Neural progenitor cell (in vitro differentiated cells): Measurements from ENCODE around the gene ZNRD2. TPM values are rescaled to one million over a fixed set of nuclear protein-coding genes. Genes with fewer than 3 reads are reported as not detected.
A peak's percentile ranks its signal among the peaks of the same experiment; 100 is the strongest.

Experiments
- DNase-seq: peaks from one replicate; pipeline ENCODE4 v3.0.0-alpha.2; 2016; ENCODE audit warnings: low spot score
- H2AFZ ChIP-seq: fragments of 200-600 bp; sonication (generic); replicated peaks from 2 replicates; pipeline ENCODE4 v1.6.1; 2016; ENCODE audit warnings: antibody characterized with exemption
- H3F3A ChIP-seq: fragments of 200-600 bp; sonication (generic); 2 replicates; pipeline ENCODE4 v1.6.1; 2016; ENCODE audit warnings: antibody characterized with exemption, low read depth
- H3K27ac ChIP-seq: fragments of 200-600 bp; sonication (generic); 2 replicates; pipeline ENCODE4 v1.5.1; 2016; ENCODE audit warnings: mild to moderate bottlenecking
- H3K27me3 ChIP-seq: fragments of 200-600 bp; sonication (generic); 2 replicates; pipeline ENCODE4 v1.6.1; 2016; ENCODE audit warnings: mild to moderate bottlenecking, moderate library complexity
- H3K36me3 ChIP-seq: fragments of 200-600 bp; sonication (generic); 2 replicates; pipeline ENCODE4 v1.5.1; 2016
- H3K4me1 ChIP-seq: fragments of 200-600 bp; sonication (generic); 2 replicates; pipeline ENCODE4 v1.6.1; 2016; ENCODE audit warnings: mixed run types
- H3K4me2 ChIP-seq: fragments of 200-600 bp; sonication (generic); 2 replicates; pipeline ENCODE4 v1.6.1; 2016
- H3K4me3 ChIP-seq: fragments of 200-600 bp; sonication (generic); 2 replicates; pipeline ENCODE4 v1.5.1; 2016
- H3K79me2 ChIP-seq: fragments of 200-600 bp; sonication (generic); 2 replicates; pipeline ENCODE4 v1.6.1; 2016; ENCODE audit warnings: low read depth
- H3K9ac ChIP-seq: fragments of 200-600 bp; sonication (generic); 2 replicates; pipeline ENCODE4 v1.6.1; 2016
- H3K9me3 ChIP-seq: fragments of 200-600 bp; sonication (generic); 2 replicates; pipeline ENCODE4 v1.5.1; 2016; ENCODE audit warnings: low read depth
- H4K20me1 ChIP-seq: fragments of 200-600 bp; sonication (generic); 2 replicates; pipeline ENCODE4 v1.6.1; 2016; ENCODE audit warnings: low read depth
- H3K27ac Mint-ChIP-seq: 3 replicates; pipeline ENCODE4 v1.8.0; 2021; ENCODE audit warnings: mixed read lengths
- H3K27me3 Mint-ChIP-seq: 2 replicates; pipeline ENCODE4 v1.8.0; 2022; ENCODE audit warnings: low read depth, mild to moderate bottlenecking, inconsistent platforms, moderate library complexity, mixed read lengths; ENCODE audit not compliant: insufficient read depth
- H3K36me3 Mint-ChIP-seq: 3 replicates; pipeline ENCODE4 v1.8.0; 2021; ENCODE audit warnings: mixed read lengths
- H3K4me1 Mint-ChIP-seq: 3 replicates; pipeline ENCODE4 v1.8.0; 2021; ENCODE audit warnings: mixed read lengths
- H3K4me3 Mint-ChIP-seq: 3 replicates; pipeline ENCODE4 v1.8.0; 2021; ENCODE audit warnings: mild to moderate bottlenecking, moderate library complexity, mixed read lengths
- H3K9me3 Mint-ChIP-seq: 3 replicates; pipeline ENCODE4 v1.8.0; 2020; ENCODE audit warnings: mixed read lengths
- CTCF ChIP-seq: fragments of 200-600 bp; sonication (generic); IDR thresholded peaks from 2 replicates; pipeline ENCODE4 v1.5.1; 2017; ENCODE audit warnings: antibody characterized with exemption, mild to moderate bottlenecking
- EZH2 ChIP-seq: fragments of 200-600 bp; sonication (generic); IDR thresholded peaks from 2 replicates; pipeline ENCODE4 v1.6.1; 2017; ENCODE audit warnings: antibody characterized with exemption, mild to moderate bottlenecking, moderate library complexity
- EZH2phosphoT487 ChIP-seq: fragments of 200-600 bp; sonication (generic); IDR thresholded peaks from 2 replicates; pipeline ENCODE4 v1.6.1; 2017; ENCODE audit warnings: antibody characterized with exemption
- total RNA-seq: library from RNA; depleted of rRNA; stranded (reverse); fragments of >200 nt; gene quantifications from 2 replicates; pipeline ENCODE4 v1.2.3, GENCODE V29; 2015; ENCODE audit warnings: low replicate concordance

The ZNRD2 gene
- total RNA-seq, 1 donor from 2014 or later = 15.5 TPM

GRCh38 chr11:65545853-65546216 lies 24.4 kb upstream of the ZNRD2 start:
- H3K4me3 Mint-ChIP-seq = peak overlapping the region; percentile 73
- Histone ChIP-seq H3K9me3 (no peaks in the 10 kb centered on the region), H2AFZ (no peak overlapping the region), H3K79me2 (no peaks in the 10 kb centered on the region), H3K27ac (no peak overlapping the region), H3K4me2 (peak overlapping the region; percentile 81), H4K20me1 (peaks cover 23% of the 10 kb centered on the region), H3K4me3 (peak overlapping the region; percentile 44), H3K36me3 (no peaks in the 10 kb centered on the region), H3F3A (peaks cover 12% of the 10 kb centered on the region), H3K4me1 (peaks cover 4% of the 10 kb centered on the region), H3K9ac (no peak overlapping the region), H3K27me3 (peaks cover 97% of the 10 kb centered on the region)
- H3K36me3 Mint-ChIP-seq = peaks cover 5% of the 10 kb centered on the region
- H3K4me1 Mint-ChIP-seq = peaks cover 25% of the 10 kb centered on the region
- DNase-seq = no peak
- peaks cover 29% of the 10 kb centered on the region for H3K27me3 Mint-ChIP-seq
- no peak for TF ChIP-seq EZH2
- no peak for TF ChIP-seq CTCF
- TF ChIP-seq EZH2phosphoT487 = no peak
- H3K27ac Mint-ChIP-seq = no peak overlapping the region
- H3K9me3 Mint-ChIP-seq = no peaks in the 10 kb centered on the region

GRCh38 chr11:65546217-65546958 lies 23.9 kb upstream of the ZNRD2 start:
- no peaks in the 10 kb centered on the region for H3K36me3 ChIP-seq

GRCh38 chr11:65547446-65548125 lies 22.7 kb upstream of the ZNRD2 start:
- Histone ChIP-seq H3K4me1 (peaks cover 4% of the 10 kb centered on the region), H3K9ac (no peak overlapping the region), H3K27ac (no peak overlapping the region), H2AFZ (no peak overlapping the region), H4K20me1 (peaks cover 35% of the 10 kb centered on the region), H3K9me3 (no peaks in the 10 kb centered on the region), H3K27me3 (peaks cover 98% of the 10 kb centered on the region), H3K4me3 (no peak overlapping the region), H3K4me2 (no peak overlapping the region), H3K36me3 (no peaks in the 10 kb centered on the region), H3K79me2 (no peaks in the 10 kb centered on the region), H3F3A (peaks cover 29% of the 10 kb centered on the region)
- Mint-ChIP-seq H3K4me1 (peaks cover 35% of the 10 kb centered on the region), H3K36me3 (peaks cover 9% of the 10 kb centered on the region), H3K4me3 (peak overlapping the region; percentile 61), H3K27me3 (peaks cover 32% of the 10 kb centered on the region), H3K9me3 (no peaks in the 10 kb centered on the region), H3K27ac (no peak overlapping the region)
- peak; percentile 36 for TF ChIP-seq EZH2phosphoT487
- peak; percentile 67 for TF ChIP-seq EZH2
- peak; percentile 45 for TF ChIP-seq CTCF
- no peak for DNase-seq

More at GRCh38 chr11:65546217-65546958, 23.9 kb upstream of the ZNRD2 start:
- Histone ChIP-seq H4K20me1 (peaks cover 26% of the 10 kb centered on the region), H3K9ac (no peak overlapping the region), H3K27ac (no peak overlapping the region), H3F3A (peaks cover 17% of the 10 kb centered on the region), H3K9me3 (no peaks in the 10 kb centered on the region), H3K79me2 (no peaks in the 10 kb centered on the region), H3K4me3 (peak overlapping the region; percentile 44), H2AFZ (peak overlapping the region; percentile 43), H3K27me3 (peaks cover 97% of the 10 kb centered on the region), H3K4me2 (peak overlapping the region; percentile 81), H3K4me1 (peaks cover 4% of the 10 kb centered on the region)
- no peaks in the 10 kb centered on the region for H3K9me3 Mint-ChIP-seq
- H3K27ac Mint-ChIP-seq = no peak overlapping the region
- TF ChIP-seq EZH2phosphoT487 (peak; percentile 52), CTCF (no peak), EZH2 (peak; percentile 61)
- DNase-seq = peak; percentile 94
- H3K4me1 Mint-ChIP-seq = peaks cover 28% of the 10 kb centered on the region
- H3K36me3 Mint-ChIP-seq = peaks cover 5% of the 10 kb centered on the region
- H3K27me3 Mint-ChIP-seq = peaks cover 29% of the 10 kb centered on the region
- H3K4me3 Mint-ChIP-seq = peak overlapping the region; percentile 74
